Measurements from ENCODE around the gene FAM120B. TPM values are rescaled to one million over a fixed set of nuclear protein-coding genes. Genes with fewer than 3 reads are reported as not detected.

Gene FAM120B
- total and polyA plus RNA-seq, 4 experiments from 2014 or later, result 22.7 to 48.6 (median 40.1) TPM

DNA sequence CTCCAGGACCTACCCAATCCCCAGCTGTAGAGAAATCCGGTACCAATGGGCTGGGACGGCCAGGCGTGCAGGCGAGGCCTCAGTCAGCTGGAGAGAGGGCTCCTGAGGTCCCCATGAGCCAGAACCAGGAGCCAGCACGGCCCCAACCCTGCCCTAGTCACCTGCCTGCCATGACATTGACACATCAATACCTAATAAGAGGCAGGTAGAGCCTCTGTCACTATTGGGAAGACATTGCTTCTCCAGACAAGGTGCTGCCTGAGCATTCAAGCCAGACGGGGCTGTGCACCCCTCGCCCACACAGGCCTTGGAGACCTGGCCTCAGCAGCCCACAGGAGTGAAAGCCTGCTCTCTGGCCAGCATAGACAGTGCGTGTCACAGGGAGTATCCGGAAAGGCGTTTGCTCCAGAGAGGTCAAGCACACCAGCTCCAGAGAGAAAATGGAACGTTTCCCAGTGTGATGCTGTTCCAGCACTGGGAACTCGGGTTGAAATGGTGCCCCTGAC, 19.1 kb upstream of the FAM120B start:
- no peaks in the 10 kb centered on the region for H3K9me3 ChIP-seq (ENCODE audit: control insufficient read depth in 1 of 2, low read length in 2 of 2)
- intact Hi-C loops (cut with micrococcal nuclease), result no loop called here
- peak in 1 of 5 donors; percentile 17 for DNase-seq
- peaks cover 27% of the 10 kb centered on the region for H3K27me3 ChIP-seq (ENCODE audit: insufficient read depth, low read length)
- Mint-ChIP-seq H3K4me3 (peak overlapping the region in 4 of 8 donors; percentile 7 to 84 (median 22)), H3K27me3 (peaks cover 23 to 29% of the 10 kb centered on the region in 2 donors), H3K9me3 (no peaks in the 10 kb centered on the region), H3K36me3 (peaks cover 0 to 7% of the 10 kb centered on the region in 2 donors), H3K4me1 (peaks cover 13 to 20% (median 17%) of the 10 kb centered on the region in 4 donors), H3K27ac (no peak overlapping the region)
- ChIA-PET POLR2A (ENCODE audit: partially characterized antibody) (interaction anchor here (0.6 to 1.4 kb wide), 2 partner anchors 15 to 20 kb away, joined by 3 to 4 read pairs; no protein-coding TSS in a partner anchor), CTCF (ENCODE audit: partially characterized antibody) (interaction anchor here (1.4 to 2.0 kb wide), 2 partner anchors 337 to 456 kb away, joined by 4 read pairs; no protein-coding TSS in a partner anchor)
- H3K36me3 ChIP-seq (ENCODE audit: insufficient read depth, low read length), result no peaks in the 10 kb centered on the region
- no peak overlapping the region for H3K27ac ChIP-seq (ENCODE audit: low read depth, low read length)
- peaks cover 26% of the 10 kb centered on the region for H3K4me1 ChIP-seq (ENCODE audit: insufficient read depth, low read length)
- H3K4me3 ChIP-seq (ENCODE audit: low read length in 2 of 2), result no peak overlapping the region

DNA sequence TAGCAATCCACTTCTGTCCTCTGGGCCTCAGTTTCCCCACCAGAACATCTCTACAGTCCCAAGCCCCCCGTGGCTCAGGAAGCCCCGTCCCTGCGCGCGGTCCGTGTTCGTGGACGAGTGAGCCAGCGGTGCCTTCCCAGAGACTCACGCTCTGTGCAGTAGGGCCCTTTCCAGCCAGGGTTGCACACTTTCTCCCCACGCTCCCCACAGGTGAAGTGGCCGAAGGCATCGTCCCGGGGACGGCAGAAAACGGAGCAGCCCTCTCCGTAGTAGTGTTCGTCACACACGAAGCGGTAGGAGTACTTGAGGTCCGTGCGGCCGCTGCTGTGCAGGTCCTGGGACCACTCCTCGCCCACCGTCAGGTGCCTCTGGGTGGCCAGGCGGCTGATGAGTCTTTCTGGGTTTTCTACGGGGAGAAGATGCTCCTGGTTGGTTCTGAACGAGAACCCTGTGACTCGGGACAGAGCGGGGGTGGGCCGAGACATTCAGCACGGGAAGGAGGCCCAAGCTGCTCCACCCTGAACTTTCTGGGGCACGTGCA, 18.4 kb upstream of the FAM120B start:
- peaks cover 26 to 31% of the 10 kb centered on the region in 2 donors for H3K27me3 Mint-ChIP-seq
- CTCF ChIA-PET (ENCODE audit: partially characterized antibody), result interaction anchor here (1.4 to 2.0 kb wide), 2 partner anchors 338 to 457 kb away, joined by 4 read pairs; no protein-coding TSS in a partner anchor

DNA sequence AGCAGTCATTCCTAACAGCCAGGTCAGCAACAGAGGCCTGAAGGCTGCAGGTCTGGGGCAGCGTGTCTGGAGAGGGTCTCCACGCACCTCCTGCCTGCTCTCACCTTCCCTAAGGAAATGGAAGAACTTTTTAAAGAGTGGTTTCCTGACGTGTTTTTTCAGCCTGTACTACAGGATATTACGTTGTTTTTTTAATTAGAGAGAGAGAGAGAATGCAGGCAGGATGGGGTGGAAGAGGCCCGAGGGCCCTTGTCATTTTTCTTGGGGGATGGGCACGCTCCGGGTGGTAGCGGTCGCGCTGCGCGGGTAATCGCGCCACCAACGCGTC, 17.7 kb upstream of the FAM120B start:
- no peak overlapping the region for H3K27ac ChIP-seq (ENCODE audit: low read depth, low read length)
- intact Hi-C loops (cut with micrococcal nuclease), result no loop called here

More for the DNA sequence above, 18.4 kb upstream of the FAM120B start:
- Histone ChIP-seq H3K27me3 (ENCODE audit: insufficient read depth, low read length) (peaks cover 31% of the 10 kb centered on the region), H3K27ac (ENCODE audit: low read depth, low read length) (no peak overlapping the region), H3K36me3 (ENCODE audit: insufficient read depth, low read length) (no peaks in the 10 kb centered on the region), H3K4me1 (ENCODE audit: insufficient read depth, low read length) (peaks cover 33% of the 10 kb centered on the region), H3K9me3 (ENCODE audit: control insufficient read depth in 1 of 2, low read length in 2 of 2) (no peaks in the 10 kb centered on the region), H3K4me3 (ENCODE audit: low read length in 2 of 2) (peak overlapping the region in 1 of 2 donors; percentile 5)
- Mint-ChIP-seq H3K4me1 (peaks cover 20 to 27% (median 24%) of the 10 kb centered on the region in 4 donors), H3K36me3 (peaks cover 0 to 7% of the 10 kb centered on the region in 2 donors), H3K27ac (peak overlapping the region in 3 of 7 donors; percentile 77 to 94 (median 83)), H3K4me3 (peak overlapping the region; percentile 82 to 94 (median 90)), H3K9me3 (no peaks in the 10 kb centered on the region)
- intact Hi-C loops (cut with micrococcal nuclease), result no loop called here
- peak in 1 of 5 donors; percentile 11 for DNase-seq
- POLR2A ChIA-PET (ENCODE audit: partially characterized antibody), result interaction anchor here (1.4 to 5.1 kb wide), 3 partner anchors 7 to 19 kb away, joined by 4 to 47 read pairs (median 23); no protein-coding TSS in a partner anchor

DNA sequence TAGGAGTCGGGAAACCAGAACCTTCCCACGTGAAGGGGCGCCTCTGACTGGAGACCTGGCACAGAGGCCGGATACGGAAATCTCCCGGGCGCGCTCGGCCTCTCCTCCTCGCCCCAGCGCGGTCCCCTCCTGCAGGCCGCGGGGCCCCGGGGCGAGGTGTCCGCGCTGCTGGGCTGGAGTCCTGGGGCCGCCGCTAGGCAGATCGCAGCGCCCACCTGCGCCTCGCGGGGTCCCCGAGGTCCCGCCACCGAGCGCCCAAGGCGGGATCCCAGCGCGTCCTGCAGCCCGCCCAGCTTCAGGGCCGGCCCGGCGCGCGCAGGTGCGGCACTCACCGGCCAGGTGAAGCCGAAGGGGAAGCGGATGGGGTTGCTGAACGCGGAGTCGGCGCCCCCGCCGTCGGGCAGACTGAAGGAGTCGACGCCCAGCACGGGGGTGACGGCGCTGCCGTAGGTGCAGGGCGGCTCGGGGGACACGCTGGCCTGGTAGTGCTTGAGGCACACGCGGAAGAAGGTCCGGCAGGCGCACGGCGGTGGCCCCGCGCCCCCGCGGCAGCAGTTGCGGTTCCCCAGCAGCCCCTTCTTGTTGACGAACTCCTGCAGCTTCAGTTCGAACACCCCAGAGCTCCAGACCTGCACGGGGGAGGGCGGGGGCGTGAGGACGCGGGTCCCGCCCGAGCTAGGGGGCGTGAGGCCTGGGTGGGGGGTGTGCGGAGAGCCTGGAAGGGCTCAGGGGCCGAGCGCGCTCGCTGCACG, 17.2 kb upstream of the FAM120B start:
- Histone ChIP-seq H3K4me1 (ENCODE audit: insufficient read depth, low read length) (peaks cover 44% of the 10 kb centered on the region), H3K9me3 (ENCODE audit: control insufficient read depth in 1 of 2, low read length in 2 of 2) (no peaks in the 10 kb centered on the region), H3K27ac (ENCODE audit: low read depth, low read length) (no peak overlapping the region), H3K4me3 (ENCODE audit: low read length in 2 of 2) (peak overlapping the region; percentile 5 to 50), H3K36me3 (ENCODE audit: insufficient read depth, low read length) (no peaks in the 10 kb centered on the region), H3K27me3 (ENCODE audit: insufficient read depth, low read length) (peaks cover 39% of the 10 kb centered on the region)
- no peaks in the 10 kb centered on the region for H3K9me3 Mint-ChIP-seq
- peak in 3 of 5 donors; percentile 37 to 39 (median 37) for DNase-seq
- CTCF ChIA-PET (ENCODE audit: partially characterized antibody), result interaction anchor here (0.6 to 1.8 kb wide), 4 partner anchors 9 to 499 kb away, joined by 3 to 5 read pairs (median 3); no protein-coding TSS in a partner anchor
- POLR2A ChIA-PET (ENCODE audit: partially characterized antibody), result interaction anchor here (0.7 to 5.1 kb wide), 6 partner anchors 9 to 201 kb away, joined by 3 to 47 read pairs (median 13); partner anchors contain the start of gene FAM120B
- H3K4me3 Mint-ChIP-seq, result peak overlapping the region; percentile 82 to 94 (median 90)
- H3K36me3 Mint-ChIP-seq, result peaks cover 0 to 7% of the 10 kb centered on the region in 2 donors
- H3K27me3 Mint-ChIP-seq, result peaks cover 36 to 42% of the 10 kb centered on the region in 2 donors
- H3K27ac Mint-ChIP-seq, result peak overlapping the region in 6 of 7 donors; percentile 38 to 83 (median 61)
- peaks cover 22 to 39% (median 31%) of the 10 kb centered on the region in 4 donors for H3K4me1 Mint-ChIP-seq
- intact Hi-C loops (cut with micrococcal nuclease), result no loop called here

More for the DNA sequence above, 17.7 kb upstream of the FAM120B start:
- H3K36me3 ChIP-seq (ENCODE audit: insufficient read depth, low read length), result no peaks in the 10 kb centered on the region
- POLR2A ChIA-PET (ENCODE audit: partially characterized antibody), result interaction anchor here (0.7 to 5.1 kb wide), 4 partner anchors 8 to 201 kb away, joined by 3 to 47 read pairs (median 13); no protein-coding TSS in a partner anchor
- peak overlapping the region; percentile 5 to 50 for H3K4me3 ChIP-seq (ENCODE audit: low read length in 2 of 2)
- Mint-ChIP-seq H3K27ac (peak overlapping the region in 6 of 7 donors; percentile 38 to 83 (median 61)), H3K36me3 (peaks cover 0 to 7% of the 10 kb centered on the region in 2 donors), H3K9me3 (no peaks in the 10 kb centered on the region), H3K27me3 (peaks cover 31 to 36% of the 10 kb centered on the region in 2 donors), H3K4me1 (peaks cover 22 to 34% (median 28%) of the 10 kb centered on the region in 4 donors), H3K4me3 (peak overlapping the region; percentile 82 to 94 (median 90))
- DNase-seq, result peak in 2 of 5 donors; percentile 24 to 28
- peaks cover 35% of the 10 kb centered on the region for H3K27me3 ChIP-seq (ENCODE audit: insufficient read depth, low read length)
- peaks cover 39% of the 10 kb centered on the region for H3K4me1 ChIP-seq (ENCODE audit: insufficient read depth, low read length)
- H3K9me3 ChIP-seq (ENCODE audit: control insufficient read depth in 1 of 2, low read length in 2 of 2), result no peaks in the 10 kb centered on the region
- CTCF ChIA-PET (ENCODE audit: partially characterized antibody), result interaction anchor here (0.6 to 1.8 kb wide), 2 partner anchors 9 to 498 kb away, joined by 3 to 5 read pairs; no protein-coding TSS in a partner anchor

DNA sequence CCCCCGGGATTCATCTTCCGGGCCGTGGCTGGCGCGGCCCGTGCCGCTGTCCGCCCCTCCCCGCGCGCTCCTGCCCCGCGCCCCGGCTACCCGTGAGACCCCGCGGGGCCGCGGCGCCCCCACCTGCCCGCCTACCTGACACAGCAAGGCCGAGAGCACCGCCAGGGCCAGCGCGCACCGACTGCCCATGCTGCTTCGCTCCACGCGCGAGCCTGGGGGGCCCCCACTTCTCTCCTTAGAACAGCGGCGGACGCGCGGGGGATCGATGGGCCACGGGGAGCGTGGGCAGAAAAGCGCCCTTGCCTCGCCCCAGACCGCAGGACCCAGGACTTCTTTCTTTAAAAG, 16.6 kb upstream of the FAM120B start:
- intact Hi-C loops (cut with micrococcal nuclease), result loop anchor here (5.0 kb wide), 2 partner anchors 143 to 203 kb away; no protein-coding TSS in a partner anchor
- Histone ChIP-seq H3K4me3 (ENCODE audit: low read length in 2 of 2) (peak overlapping the region; percentile 36 to 50), H3K4me1 (ENCODE audit: insufficient read depth, low read length) (peaks cover 50% of the 10 kb centered on the region), H3K36me3 (ENCODE audit: insufficient read depth, low read length) (no peaks in the 10 kb centered on the region), H3K27me3 (ENCODE audit: insufficient read depth, low read length) (peaks cover 45% of the 10 kb centered on the region), H3K9me3 (ENCODE audit: control insufficient read depth in 1 of 2, low read length in 2 of 2) (no peaks in the 10 kb centered on the region), H3K27ac (ENCODE audit: low read depth, low read length) (no peak overlapping the region)
- peak overlapping the region in 2 of 7 donors; percentile 63 to 72 for H3K27ac Mint-ChIP-seq
- H3K9me3 Mint-ChIP-seq, result no peaks in the 10 kb centered on the region
- H3K36me3 Mint-ChIP-seq, result peaks cover 0 to 7% of the 10 kb centered on the region in 2 donors
- POLR2A ChIA-PET (ENCODE audit: partially characterized antibody), result interaction anchor here (0.9 to 5.1 kb wide), 5 partner anchors 9 to 565 kb away, joined by 3 to 47 read pairs (median 22); partner anchors contain the start of gene FAM120B
- CTCF ChIA-PET (ENCODE audit: partially characterized antibody), result interaction anchor here (0.9 to 6.2 kb wide), 6 partner anchors 10 to 458 kb away, joined by 3 to 31 read pairs (median 4); no protein-coding TSS in a partner anchor
- H3K4me1 Mint-ChIP-seq, result peaks cover 24 to 45% (median 34%) of the 10 kb centered on the region in 4 donors
- no peak for DNase-seq
- H3K27me3 Mint-ChIP-seq, result peaks cover 41 to 47% of the 10 kb centered on the region in 2 donors
- H3K4me3 Mint-ChIP-seq, result peak overlapping the region; percentile 88 to 94 (median 90)

DNA sequence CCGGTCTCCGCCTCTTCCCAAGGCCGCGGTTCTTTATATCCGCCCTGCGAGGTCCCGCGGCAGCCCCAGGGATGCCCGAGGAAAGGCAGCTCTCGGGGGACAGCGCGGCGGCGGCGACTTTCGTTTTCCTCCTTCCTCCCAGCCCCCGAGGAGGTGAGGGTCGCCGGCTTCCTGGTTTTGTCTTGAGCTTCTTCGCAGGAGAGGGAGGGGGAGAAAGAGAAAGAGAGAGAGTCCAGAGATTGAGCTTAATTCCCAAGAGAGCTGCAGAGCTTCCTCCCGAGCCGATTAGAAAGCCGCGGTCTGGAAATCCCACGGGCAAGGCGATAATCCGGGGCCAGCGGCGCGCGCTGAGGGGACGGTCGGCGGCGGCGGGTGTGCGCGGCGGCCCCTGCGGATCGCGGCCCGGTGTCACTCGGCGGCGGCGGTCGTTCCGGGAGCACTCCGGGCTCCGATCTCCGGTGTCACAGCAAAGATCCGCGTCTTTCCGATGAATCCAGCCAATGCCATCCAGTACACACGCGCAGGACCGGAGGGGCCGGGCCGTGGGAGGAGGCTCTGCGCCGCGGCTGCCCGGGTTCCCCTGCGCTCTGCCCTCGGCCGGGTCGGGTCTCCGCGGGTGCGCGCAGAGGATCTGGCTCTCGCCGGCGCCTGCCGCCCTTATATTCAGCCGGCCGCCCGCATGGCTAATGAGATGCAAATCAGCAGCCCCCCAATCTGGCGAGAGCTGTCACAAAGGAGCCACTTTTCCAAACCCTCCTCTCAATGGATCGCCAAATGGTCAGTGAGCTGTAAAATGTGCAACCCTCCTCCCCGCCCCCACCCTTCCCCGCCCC, 16.0 kb upstream of the FAM120B start, which contains the start of gene DLL1:
Gene DLL1, minus strand, starts transcription at position 783 of the 833 bp plus-strand sequence. CDS start 939 bp downstream, outside the sequence.
- DNase-seq, result peak in 1 of 5 donors; percentile 36
- intact Hi-C loops (cut with micrococcal nuclease), result loop anchor here (5.0 kb wide), 2 partner anchors 143 to 203 kb away; no protein-coding TSS in a partner anchor
- peaks cover 51% of the 10 kb centered on the region for H3K27me3 ChIP-seq (ENCODE audit: insufficient read depth, low read length)
- peaks cover 56% of the 10 kb centered on the region for H3K4me1 ChIP-seq (ENCODE audit: insufficient read depth, low read length)
- peak within 1 kb of the TSS; percentile 88 to 98 (median 92) for H3K4me3 Mint-ChIP-seq
- H3K4me3 ChIP-seq (ENCODE audit: low read length in 2 of 2), result peak within 1 kb of the TSS; percentile 36 to 55
- CTCF ChIA-PET (ENCODE audit: partially characterized antibody), result interaction anchor here (0.9 to 6.2 kb wide), 7 partner anchors 11 to 459 kb away, joined by 3 to 31 read pairs (median 4); no protein-coding TSS in a partner anchor
- POLR2A ChIA-PET (ENCODE audit: partially characterized antibody), result interaction anchor here (0.9 to 5.1 kb wide), 8 partner anchors 10 to 565 kb away, joined by 3 to 47 read pairs (median 8); partner anchors contain the start of gene FAM120B
- no peaks in the 10 kb centered on the region for H3K9me3 Mint-ChIP-seq
- no peak within 1 kb of the TSS for H3K27ac ChIP-seq (ENCODE audit: low read depth, low read length)
- peaks cover 28 to 51% (median 38%) of the 10 kb centered on the region in 4 donors for H3K4me1 Mint-ChIP-seq
- H3K36me3 ChIP-seq (ENCODE audit: insufficient read depth, low read length), result no peaks in the 10 kb centered on the region
- peak within 1 kb of the TSS; percentile 37 to 84 (median 75) for H3K27ac Mint-ChIP-seq
- peaks cover 39 to 51% of the 10 kb centered on the region in 2 donors for H3K27me3 Mint-ChIP-seq
- H3K36me3 Mint-ChIP-seq, result peaks cover 0 to 7% of the 10 kb centered on the region in 2 donors
- no peaks in the 10 kb centered on the region for H3K9me3 ChIP-seq (ENCODE audit: control insufficient read depth in 1 of 2, low read length in 2 of 2)

All from CD4-positive, alpha-beta memory T cell (primary cell).